HepG2 (cell line): ENCODE measurements around the gene TNFRSF6B. TPM values are rescaled to one million over a fixed set of nuclear protein-coding genes. Genes with fewer than 3 reads are reported as not detected.
A peak's percentile ranks its signal among the peaks of the same experiment; 100 is the strongest.

Source experiments
- ADNP ChIP-seq: sonication (generic); formaldehyde crosslinking; IDR thresholded peaks from 2 replicates; pipeline ENCODE4 v1.4.0; 2020; ENCODE audit warnings: missing genetic modification reagents
- ARID2 ChIP-seq: sonication (generic); formaldehyde crosslinking; IDR thresholded peaks from 2 replicates; pipeline ENCODE4 v1.8.1; 2022; ENCODE audit warnings: mild to moderate bottlenecking, missing genetic modification reagents, borderline replicate concordance
- KDM2A ChIP-seq: sonication (generic); formaldehyde crosslinking; IDR thresholded peaks from 2 replicates; pipeline ENCODE4 v1.4.0; 2020; ENCODE audit warnings: low read depth, missing genetic modification reagents, borderline replicate concordance
- KLF12 ChIP-seq: sonication (generic); formaldehyde crosslinking; IDR thresholded peaks from 2 replicates; pipeline ENCODE4 v1.4.0; 2020; ENCODE audit warnings: missing genetic modification reagents, borderline replicate concordance
- MTF1 ChIP-seq: sonication (generic); formaldehyde crosslinking; IDR thresholded peaks from 2 replicates; pipeline ENCODE4 v1.5.0; 2020; ENCODE audit warnings: missing genetic modification reagents
- PCBP1 ChIP-seq: fragments of 200-400 bp; formaldehyde crosslinking; IDR thresholded peaks from 2 replicates; pipeline ENCODE4 v1.6.1; 2017; ENCODE audit warnings: mild to moderate bottlenecking, low read depth, low read length, borderline replicate concordance
- POLR2A ChIP-seq, 2 experiments: IDR thresholded peaks; 2 replicates each; pipeline ENCODE4 v1.6.1; 2011; ENCODE audit warnings: low read depth in 2 of 2, low read length in 2 of 2, mild to moderate bottlenecking in 1 of 2, moderate library complexity in 1 of 2; ENCODE audit not compliant: insufficient read depth in 1 of 2
- SIX1 ChIP-seq: sonication (generic); formaldehyde crosslinking; IDR thresholded peaks from 2 replicates; pipeline ENCODE4 v1.4.0; 2020; ENCODE audit warnings: missing genetic modification reagents, borderline replicate concordance
- SRSF4 ChIP-seq: fragments of 200-400 bp; formaldehyde crosslinking; IDR thresholded peaks from one replicate; pipeline ENCODE4 v1.6.1; 2018; ENCODE audit warnings: mild to moderate bottlenecking, low read depth, low read length, moderate library complexity; ENCODE audit not compliant: poor library complexity, severe bottlenecking
- SRY ChIP-seq: sonication (generic); formaldehyde crosslinking; IDR thresholded peaks from 2 replicates; pipeline ENCODE4 v1.8.0; 2022; ENCODE audit warnings: mild to moderate bottlenecking, missing genetic modification reagents
- TCF7 ChIP-seq: sonication (generic); IDR thresholded peaks from 2 replicates; pipeline ENCODE4 v1.6.1; 2016; ENCODE audit warnings: antibody characterized with exemption, low read depth
- ZBTB38 ChIP-seq: sonication (generic); formaldehyde crosslinking; IDR thresholded peaks from 2 replicates; pipeline ENCODE4 v1.5.1; 2020; ENCODE audit warnings: mild to moderate bottlenecking, missing genetic modification reagents
- ZBTB42 ChIP-seq: sonication (generic); formaldehyde crosslinking; IDR thresholded peaks from 2 replicates; pipeline ENCODE4 v1.5.0; 2020; ENCODE audit warnings: mild to moderate bottlenecking, missing genetic modification reagents
- ZNF121 ChIP-seq: sonication (generic); formaldehyde crosslinking; IDR thresholded peaks from 2 replicates; pipeline ENCODE4 v1.5.0; 2020; ENCODE audit warnings: mild to moderate bottlenecking, missing genetic modification reagents
- ZNF274 ChIP-seq: sonication (generic); formaldehyde crosslinking; IDR thresholded peaks from 2 replicates; pipeline ENCODE4 v1.5.1; 2020; ENCODE audit warnings: mild to moderate bottlenecking, missing genetic modification reagents
- ZNF343 ChIP-seq: sonication (generic); formaldehyde crosslinking; IDR thresholded peaks from 2 replicates; pipeline ENCODE4 v1.4.0; 2020; ENCODE audit warnings: mild to moderate bottlenecking, missing genetic modification reagents
- ZNF367 ChIP-seq: sonication (generic); formaldehyde crosslinking; IDR thresholded peaks from 2 replicates; pipeline ENCODE4 v1.4.0; 2020; ENCODE audit warnings: missing genetic modification reagents, borderline replicate concordance
- ZNF589 ChIP-seq: sonication (generic); formaldehyde crosslinking; conservative IDR thresholded peaks from 2 replicates; pipeline ENCODE4 v1.8.0; 2022; ENCODE audit warnings: mild to moderate bottlenecking, moderate library complexity, missing genetic modification reagents
- ZNF737 ChIP-seq: sonication (generic); formaldehyde crosslinking; IDR thresholded peaks from 2 replicates; pipeline ENCODE4 v1.5.0; 2020; ENCODE audit warnings: missing genetic modification reagents, mild to moderate bottlenecking, borderline replicate concordance
- ZNF761 ChIP-seq: sonication (generic); formaldehyde crosslinking; conservative IDR thresholded peaks from 2 replicates; pipeline ENCODE4 v1.4.0; 2020; ENCODE audit warnings: mild to moderate bottlenecking, missing genetic modification reagents
- ZNF850 ChIP-seq: sonication (generic); formaldehyde crosslinking; conservative IDR thresholded peaks from 2 replicates; pipeline ENCODE4 v1.9.0; 2021; ENCODE audit warnings: mild to moderate bottlenecking, missing genetic modification reagents
- polyA plus RNA-seq, 8 experiments: library from polyadenylated mRNA; depleted of rRNA in 3 of 8; stranded (reverse) in 7 of 8; unstranded in 1 of 8; fragments of >200 nt; fragmentation: Illumina TruSeq in 4 of 8; extraction: Trizol in 4 of 8; gene quantifications; 2 replicates each; pipeline versions ENCODE4 v1.2.1 to v1.2.3, GENCODE V29; 2011 to 2016; ENCODE audit warnings: low read depth in 4 of 8, missing spikeins in 1 of 8, mixed read lengths in 1 of 8; ENCODE audit not compliant: insufficient read depth in 1 of 8
- total RNA-seq, 5 experiments: library from RNA; depleted of rRNA; stranded (reverse); fragments of >200 nt; fragmentation: Illumina TruSeq; extraction: Trizol; gene quantifications; 2 replicates each; pipeline ENCODE4 v1.2.3, GENCODE V29; 2016; ENCODE audit warnings: low read depth in 1 of 5
- TF ChIP-seq, protein P1 (sequence below): sonication (generic); formaldehyde crosslinking; IDR thresholded peaks from 2 replicates; pipeline ENCODE4 v1.4.0; 2020; ENCODE audit warnings: missing genetic modification reagents
- TF ChIP-seq, protein P2 (sequence below): sonication (generic); formaldehyde crosslinking; IDR thresholded peaks from 2 replicates; pipeline ENCODE4 v1.5.1; 2020; ENCODE audit warnings: missing genetic modification reagents, mild to moderate bottlenecking, borderline replicate concordance
- TF ChIP-seq, protein P3 (sequence below): sonication (generic); formaldehyde crosslinking; IDR thresholded peaks from 2 replicates; pipeline ENCODE4 v1.4.0; 2020; ENCODE audit warnings: missing genetic modification reagents
- TF ChIP-seq, protein P4 (sequence below): sonication (generic); formaldehyde crosslinking; IDR thresholded peaks from 2 replicates; pipeline ENCODE4 v1.5.0; 2020; ENCODE audit warnings: mild to moderate bottlenecking, missing genetic modification reagents
- TF ChIP-seq, protein P5 (sequence below): sonication (generic); formaldehyde crosslinking; IDR thresholded peaks from 2 replicates; pipeline ENCODE4 v1.4.0; 2020; ENCODE audit warnings: missing genetic modification reagents

The TNFRSF6B gene
- total and polyA plus RNA-seq, 2 of the 13 experiments (the other 11 are each of a cell fraction or from before 2014, with no cell fraction given), result 0.24 TPM; not detected in 1

DNA sequence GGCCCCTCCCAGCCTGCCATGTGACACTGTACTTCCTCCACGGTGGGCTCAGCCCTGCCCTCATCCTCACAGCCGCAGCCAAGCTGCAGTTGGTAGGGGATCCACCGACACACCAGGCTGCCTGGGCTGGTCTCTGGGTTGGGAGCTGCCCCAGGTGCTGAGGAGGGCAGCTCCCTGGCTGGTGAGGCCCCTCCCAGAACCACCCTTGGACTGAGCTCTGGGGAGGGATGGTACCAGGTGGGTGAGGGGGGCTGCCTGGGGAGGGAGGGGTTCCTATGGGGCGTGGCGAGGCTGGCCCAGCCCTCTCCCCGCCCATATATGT lies 185 bp upstream of the TNFRSF6B start (continued):
- TF ChIP-seq KDM2A (CRISPR knock-in tag), result no peak
- no peak for TF ChIP-seq ADNP (CRISPR knock-in tag)
- TF ChIP-seq POLR2A (IDR thresholded peaks at IDR 0.05; ENCODE audit: insufficient read depth in 1 of 2, low read depth in 2 of 2, low read length in 2 of 2), result peak; percentile 6 to 17; a peak in 2 of 4 replicates
- no peak for TF ChIP-seq SRSF4
- TF ChIP-seq SIX1 (CRISPR knock-in tag), result no peak
- TF ChIP-seq ZBTB42 (CRISPR knock-in tag), result 0 out of 2 replicates have a peak, but pooled peaks have one; percentile 39
- TF ChIP-seq TCF7, result no peak
- no peak for TF ChIP-seq ZNF850 (CRISPR knock-in tag)
- no peak for TF ChIP-seq ARID2 (CRISPR knock-in tag)
- TF ChIP-seq, protein P1, sequence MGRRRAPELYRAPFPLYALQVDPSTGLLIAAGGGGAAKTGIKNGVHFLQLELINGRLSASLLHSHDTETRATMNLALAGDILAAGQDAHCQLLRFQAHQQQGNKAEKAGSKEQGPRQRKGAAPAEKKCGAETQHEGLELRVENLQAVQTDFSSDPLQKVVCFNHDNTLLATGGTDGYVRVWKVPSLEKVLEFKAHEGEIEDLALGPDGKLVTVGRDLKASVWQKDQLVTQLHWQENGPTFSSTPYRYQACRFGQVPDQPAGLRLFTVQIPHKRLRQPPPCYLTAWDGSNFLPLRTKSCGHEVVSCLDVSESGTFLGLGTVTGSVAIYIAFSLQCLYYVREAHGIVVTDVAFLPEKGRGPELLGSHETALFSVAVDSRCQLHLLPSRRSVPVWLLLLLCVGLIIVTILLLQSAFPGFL (CRISPR knock-in tag), result no peak
- TF ChIP-seq MTF1, result no peak
- TF ChIP-seq PCBP1, result 0 out of 2 replicates have a peak, but pooled peaks have one; percentile 56
- TF ChIP-seq, protein P2, sequence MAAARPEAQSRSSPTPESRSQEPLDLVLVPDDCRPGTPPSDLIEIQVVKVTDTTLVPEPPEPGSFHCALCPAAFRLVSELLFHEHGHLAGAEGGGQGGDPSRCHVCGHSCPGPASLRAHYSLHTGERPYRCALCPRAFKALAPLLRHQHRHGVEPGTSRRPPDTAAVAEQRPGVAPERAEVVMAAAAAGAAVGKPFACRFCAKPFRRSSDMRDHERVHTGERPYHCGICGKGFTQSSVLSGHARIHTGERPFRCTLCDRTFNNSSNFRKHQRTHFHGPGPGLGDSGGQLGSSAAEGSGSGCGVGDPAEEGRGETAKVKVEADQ, result no peak
- no peak for TF ChIP-seq ZNF274
- TF ChIP-seq ZNF737 (CRISPR knock-in tag), result 0 out of 2 replicates have a peak, but pooled peaks have one; percentile 22
- TF ChIP-seq ZBTB38, result peak; percentile 5; the same call in 1 of the 2 replicates
- TF ChIP-seq, protein P3, sequence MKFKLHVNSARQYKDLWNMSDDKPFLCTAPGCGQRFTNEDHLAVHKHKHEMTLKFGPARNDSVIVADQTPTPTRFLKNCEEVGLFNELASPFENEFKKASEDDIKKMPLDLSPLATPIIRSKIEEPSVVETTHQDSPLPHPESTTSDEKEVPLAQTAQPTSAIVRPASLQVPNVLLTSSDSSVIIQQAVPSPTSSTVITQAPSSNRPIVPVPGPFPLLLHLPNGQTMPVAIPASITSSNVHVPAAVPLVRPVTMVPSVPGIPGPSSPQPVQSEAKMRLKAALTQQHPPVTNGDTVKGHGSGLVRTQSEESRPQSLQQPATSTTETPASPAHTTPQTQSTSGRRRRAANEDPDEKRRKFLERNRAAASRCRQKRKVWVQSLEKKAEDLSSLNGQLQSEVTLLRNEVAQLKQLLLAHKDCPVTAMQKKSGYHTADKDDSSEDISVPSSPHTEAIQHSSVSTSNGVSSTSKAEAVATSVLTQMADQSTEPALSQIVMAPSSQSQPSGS, result no peak
- no peak for TF ChIP-seq ZNF121 (CRISPR knock-in tag)
- TF ChIP-seq, protein P4, sequence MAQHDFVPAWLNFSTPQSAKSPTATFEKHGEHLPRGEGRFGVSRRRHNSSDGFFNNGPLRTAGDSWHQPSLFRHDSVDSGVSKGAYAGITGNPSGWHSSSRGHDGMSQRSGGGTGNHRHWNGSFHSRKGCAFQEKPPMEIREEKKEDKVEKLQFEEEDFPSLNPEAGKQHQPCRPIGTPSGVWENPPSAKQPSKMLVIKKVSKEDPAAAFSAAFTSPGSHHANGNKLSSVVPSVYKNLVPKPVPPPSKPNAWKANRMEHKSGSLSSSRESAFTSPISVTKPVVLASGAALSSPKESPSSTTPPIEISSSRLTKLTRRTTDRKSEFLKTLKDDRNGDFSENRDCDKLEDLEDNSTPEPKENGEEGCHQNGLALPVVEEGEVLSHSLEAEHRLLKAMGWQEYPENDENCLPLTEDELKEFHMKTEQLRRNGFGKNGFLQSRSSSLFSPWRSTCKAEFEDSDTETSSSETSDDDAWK (CRISPR knock-in tag), result no peak
- TF ChIP-seq, protein P5, sequence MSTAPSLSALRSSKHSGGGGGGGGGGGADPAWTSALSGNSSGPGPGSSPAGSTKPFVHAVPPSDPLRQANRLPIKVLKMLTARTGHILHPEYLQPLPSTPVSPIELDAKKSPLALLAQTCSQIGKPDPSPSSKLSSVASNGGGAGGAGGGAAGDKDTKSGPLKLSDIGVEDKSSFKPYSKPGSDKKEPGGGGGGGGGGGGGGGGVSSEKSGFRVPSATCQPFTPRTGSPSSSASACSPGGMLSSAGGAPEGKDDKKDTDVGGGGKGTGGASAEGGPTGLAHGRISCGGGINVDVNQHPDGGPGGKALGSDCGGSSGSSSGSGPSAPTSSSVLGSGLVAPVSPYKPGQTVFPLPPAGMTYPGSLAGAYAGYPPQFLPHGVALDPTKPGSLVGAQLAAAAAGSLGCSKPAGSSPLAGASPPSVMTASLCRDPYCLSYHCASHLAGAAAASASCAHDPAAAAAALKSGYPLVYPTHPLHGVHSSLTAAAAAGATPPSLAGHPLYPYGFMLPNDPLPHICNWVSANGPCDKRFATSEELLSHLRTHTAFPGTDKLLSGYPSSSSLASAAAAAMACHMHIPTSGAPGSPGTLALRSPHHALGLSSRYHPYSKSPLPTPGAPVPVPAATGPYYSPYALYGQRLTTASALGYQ (CRISPR knock-in tag), result no peak
- 0 out of 2 replicates have a peak, but pooled peaks have one; percentile 5 for TF ChIP-seq KLF12 (CRISPR knock-in tag)
- 0 out of 2 replicates have a peak, but pooled peaks have one; percentile 15 for TF ChIP-seq ZNF761
- TF ChIP-seq ZNF343 (CRISPR knock-in tag), result 0 out of 2 replicates have a peak, but pooled peaks have one; percentile 45
- no peak for TF ChIP-seq ZNF367 (CRISPR knock-in tag)
- 0 out of 2 replicates have a peak, but pooled peaks have one; percentile 10 for TF ChIP-seq SRY (CRISPR knock-in tag)
- 0 out of 2 replicates have a peak, but pooled peaks have one; percentile 53 for TF ChIP-seq ZNF589
